ENCODE data around the gene RHBDD1.

GRCh38 chr2:227007148-227007547, 171.3 kb downstream of the RHBDD1 start:
- TF ChIP-seq CTCF (conservative IDR thresholded peaks at IDR 0.05; ENCODE audit: low read length) (no peak), EZH2phosphoT487 (IDR thresholded peaks at IDR 0.05; ENCODE audit: borderline replicate concordance) (no peak)
